HepG2 (cell line): ENCODE data around the gene NOX3. TPM values are rescaled to one million over a fixed set of nuclear protein-coding genes. Genes with fewer than 3 reads are reported as not detected.
A peak's percentile ranks its signal among the peaks of the same experiment; 100 is the strongest.

Experiments used
- CC2D1A ChIP-seq: sonication (generic); formaldehyde crosslinking; IDR thresholded peaks from 2 replicates; pipeline ENCODE4 v1.8.1; 2023; ENCODE audit warnings: mild to moderate bottlenecking, missing genetic modification reagents
- DMTF1 ChIP-seq: sonication (generic); formaldehyde crosslinking; IDR thresholded peaks from 2 replicates; pipeline ENCODE4 v1.4.0; 2020; ENCODE audit warnings: mild to moderate bottlenecking, missing genetic modification reagents
- NCOA2 ChIP-seq: sonication (generic); formaldehyde crosslinking; IDR thresholded peaks from 2 replicates; pipeline ENCODE4 v1.8.0; 2022; ENCODE audit warnings: inconsistent platforms
- POGK ChIP-seq: sonication (generic); formaldehyde crosslinking; conservative IDR thresholded peaks from 2 replicates; pipeline ENCODE4 v1.8.0; 2022; ENCODE audit warnings: mild to moderate bottlenecking, moderate library complexity, missing genetic modification reagents
- THAP7 ChIP-seq: sonication (generic); formaldehyde crosslinking; IDR thresholded peaks from 2 replicates; pipeline ENCODE4 v1.8.1; 2023; ENCODE audit warnings: mild to moderate bottlenecking, missing genetic modification reagents
- ZC3H4 ChIP-seq: sonication (generic); formaldehyde crosslinking; IDR thresholded peaks from 2 replicates; pipeline ENCODE4 v1.4.0; 2020; ENCODE audit warnings: missing genetic modification reagents, borderline replicate concordance
- ZEB1 ChIP-seq: IDR thresholded peaks from 2 replicates; pipeline ENCODE4 v1.6.1; 2012; ENCODE audit warnings: mild to moderate bottlenecking, low read depth, inconsistent platforms; ENCODE audit not compliant: insufficient replicate concordance
- ZNF281 ChIP-seq: sonication (generic); formaldehyde crosslinking; IDR thresholded peaks from 2 replicates; pipeline ENCODE4 v1.4.0; 2020; ENCODE audit warnings: missing genetic modification reagents, borderline replicate concordance
- ZNF484 ChIP-seq: sonication (generic); formaldehyde crosslinking; IDR thresholded peaks from 2 replicates; pipeline ENCODE4 v1.5.1; 2020; ENCODE audit warnings: mild to moderate bottlenecking, low read depth, missing genetic modification reagents, borderline replicate concordance
- ZNF510 ChIP-seq: sonication (generic); formaldehyde crosslinking; IDR thresholded peaks from 2 replicates; pipeline ENCODE4 v1.4.0; 2020; ENCODE audit warnings: low read depth, mild to moderate bottlenecking, missing genetic modification reagents
- ZNF609 ChIP-seq: sonication (generic); formaldehyde crosslinking; IDR thresholded peaks from 2 replicates; pipeline ENCODE4 v1.4.0; 2020; ENCODE audit warnings: mild to moderate bottlenecking, missing genetic modification reagents, borderline replicate concordance
- ZXDC ChIP-seq: sonication (generic); formaldehyde crosslinking; IDR thresholded peaks from 2 replicates; pipeline ENCODE4 v1.5.0; 2020; ENCODE audit warnings: mild to moderate bottlenecking, missing genetic modification reagents
- polyA plus RNA-seq, 8 experiments: library from polyadenylated mRNA; depleted of rRNA in 3 of 8; stranded (reverse) in 7 of 8; unstranded in 1 of 8; fragments of >200 nt; fragmentation: Illumina TruSeq in 4 of 8; extraction: Trizol in 4 of 8; gene quantifications; 2 replicates each; pipeline versions ENCODE4 v1.2.1 to v1.2.3, GENCODE V29; 2011 to 2016; ENCODE audit warnings: low read depth in 4 of 8, missing spikeins in 1 of 8, mixed read lengths in 1 of 8; ENCODE audit not compliant: insufficient read depth in 1 of 8
- total RNA-seq, 5 experiments: library from RNA; depleted of rRNA; stranded (reverse); fragments of >200 nt; fragmentation: Illumina TruSeq; extraction: Trizol; gene quantifications; 2 replicates each; pipeline ENCODE4 v1.2.3, GENCODE V29; 2016; ENCODE audit warnings: low read depth in 1 of 5

Gene NOX3
- total and polyA plus RNA-seq, 2 of the 13 experiments (the other 11 are each of a cell fraction or from before 2014, with no cell fraction given), result 0.09 to 0.18 TPM

- TF ChIP-seq ZNF484 (CRISPR knock-in tag) (no peak), POGK (CRISPR knock-in tag) (no peak), ZXDC (CRISPR knock-in tag) (no peak), ZNF510 (CRISPR knock-in tag) (no peak), THAP7 (CRISPR knock-in tag) (no peak), DMTF1 (CRISPR knock-in tag) (no peak), ZC3H4 (no peak), ZNF281 (CRISPR knock-in tag) (no peak), ZNF609 (CRISPR knock-in tag) (peak; percentile 41; the same call in 1 of the 2 replicates), ZEB1 (peak; percentile 26), NCOA2 (peak; percentile 83), CC2D1A (CRISPR knock-in tag) (no peak)
Observed at GRCh38 chr6:155402656-155403304, 52.9 kb downstream of the NOX3 start (continued).
